ENCODE results near the gene OOEP.
"Not testable (repeated sequence)": the region's sequence is repeated elsewhere in the genome, so short reads cannot be mapped to it uniquely, and the experiment has no call there.

Gene OOEP

GRCh38 chr6:73369563-73369962, at the start of gene OOEP:
Gene OOEP, minus strand, starts transcription at chr6:73369897. Its CDS starts 105 bp downstream, at chr6:73369792.
- Histone ChIP-seq H3K4me3 (ENCODE audit: low read depth, low read length) (no peak within 1 kb of the TSS), H3K9ac (ENCODE audit: low read depth, low read length) (no peak within 1 kb of the TSS), H3K4me1 (ENCODE audit: control insufficient read depth, insufficient read depth, low read length) (no peaks in the 10 kb centered on the region), H3K9me3 (ENCODE audit: control insufficient read depth, insufficient read depth, low read length) (no peaks in the 10 kb centered on the region), H3K36me3 (ENCODE audit: control insufficient read depth, insufficient read depth, low read length) (no peaks in the 10 kb centered on the region), H3K27me3 (ENCODE audit: control insufficient read depth, insufficient read depth, low read length) (no peaks in the 10 kb centered on the region)

DNA sequence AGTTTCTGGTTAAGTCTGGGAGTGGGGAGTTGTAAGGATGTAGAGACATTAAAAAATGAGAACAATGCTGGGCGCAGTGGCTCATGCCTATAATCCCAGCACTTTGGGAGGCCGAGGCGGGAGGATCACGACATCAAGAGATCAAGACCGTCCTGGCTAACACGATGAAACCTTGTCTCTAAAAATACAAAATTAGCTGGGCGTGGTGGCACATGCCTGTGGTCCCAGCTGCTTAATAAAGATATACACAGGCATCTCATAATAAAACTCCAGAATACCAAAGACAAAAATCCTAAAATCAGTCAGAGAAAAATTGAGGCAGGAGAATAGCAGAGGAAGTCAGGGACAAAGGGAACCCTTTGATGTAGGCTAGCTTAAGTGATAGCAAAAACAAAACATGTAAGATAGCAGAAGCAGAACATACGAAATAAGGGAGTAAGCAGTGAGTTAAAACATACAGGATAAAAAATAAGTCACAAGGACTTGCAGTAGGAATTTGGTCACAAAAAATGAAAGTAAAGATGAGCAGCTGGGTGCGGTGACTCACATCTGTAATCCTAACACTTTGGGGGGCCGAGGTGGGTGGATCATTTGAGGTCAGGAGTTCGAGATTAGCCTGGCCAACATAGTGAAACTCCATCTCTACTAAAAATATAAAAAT, 48.5 kb upstream of the OOEP start:
- no peaks in the 10 kb centered on the region for H3K27me3 ChIP-seq (ENCODE audit: control insufficient read depth, insufficient read depth, low read length)
- H3K9me3 ChIP-seq (ENCODE audit: control insufficient read depth, insufficient read depth, low read length): no peaks in the 10 kb centered on the region
- no peaks in the 10 kb centered on the region for H3K4me1 ChIP-seq (ENCODE audit: control insufficient read depth, insufficient read depth, low read length)
- H3K4me3 ChIP-seq (ENCODE audit: low read depth, low read length): no peak overlapping the region
- no peak overlapping the region for H3K9ac ChIP-seq (ENCODE audit: low read depth, low read length)
- peaks cover 2% of the 10 kb centered on the region for H3K36me3 ChIP-seq (ENCODE audit: control insufficient read depth, insufficient read depth, low read length)

DNA sequence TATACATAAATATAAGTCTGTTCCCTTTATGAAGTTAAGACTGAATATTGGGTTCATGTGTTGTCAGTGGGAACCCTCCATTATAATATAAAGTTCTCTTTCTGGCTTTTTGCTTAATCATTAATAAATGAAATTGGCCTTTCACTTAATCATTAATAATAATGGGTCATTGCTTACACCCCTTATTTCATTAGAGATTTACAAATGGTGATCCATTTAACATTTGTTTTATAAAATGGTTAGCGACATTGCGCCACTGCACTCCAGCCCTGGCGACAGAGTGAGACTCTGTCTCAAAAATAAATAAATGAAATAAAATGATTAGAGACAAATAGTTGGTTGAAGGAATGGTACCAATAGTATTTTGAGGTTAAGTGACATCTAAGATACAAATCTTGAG, 43.4 kb upstream of the OOEP start:
- Histone ChIP-seq H3K9me3 (ENCODE audit: control insufficient read depth, insufficient read depth, low read length) (no peaks in the 10 kb centered on the region), H3K36me3 (ENCODE audit: control insufficient read depth, insufficient read depth, low read length) (no peaks in the 10 kb centered on the region), H3K4me1 (ENCODE audit: control insufficient read depth, insufficient read depth, low read length) (no peaks in the 10 kb centered on the region), H3K9ac (ENCODE audit: low read depth, low read length) (no peak overlapping the region), H3K4me3 (ENCODE audit: low read depth, low read length) (no peak overlapping the region), H3K27me3 (ENCODE audit: control insufficient read depth, insufficient read depth, low read length) (no peaks in the 10 kb centered on the region)

DNA sequence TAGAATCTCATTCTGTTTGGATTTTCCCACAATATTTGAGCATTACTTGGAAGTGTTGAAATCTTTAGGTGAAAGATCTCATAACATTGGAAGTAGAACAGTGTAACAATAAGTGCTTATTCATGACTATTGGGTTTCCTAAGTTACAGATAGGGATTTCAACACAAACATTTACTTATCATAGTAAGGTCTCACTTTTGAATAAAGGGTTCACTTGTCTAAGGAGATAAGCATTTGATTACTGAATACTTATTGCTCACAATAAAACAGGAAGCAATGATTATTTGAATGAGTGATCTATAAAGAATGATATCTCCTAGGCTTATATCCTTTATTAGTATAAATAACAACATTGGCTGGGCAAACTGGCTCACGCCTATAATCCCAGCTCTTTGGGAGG, 39.7 kb upstream of the OOEP start:
- Histone ChIP-seq H3K4me1 (ENCODE audit: control insufficient read depth, insufficient read depth, low read length) (no peaks in the 10 kb centered on the region), H3K27me3 (ENCODE audit: control insufficient read depth, insufficient read depth, low read length) (no peaks in the 10 kb centered on the region), H3K9me3 (ENCODE audit: control insufficient read depth, insufficient read depth, low read length) (no peaks in the 10 kb centered on the region), H3K4me3 (ENCODE audit: low read depth, low read length) (no peak overlapping the region), H3K36me3 (ENCODE audit: control insufficient read depth, insufficient read depth, low read length) (no peaks in the 10 kb centered on the region), H3K9ac (ENCODE audit: low read depth, low read length) (no peak overlapping the region)

- Histone ChIP-seq H3K4me1 (ENCODE audit: control insufficient read depth, insufficient read depth, low read length) (no peaks in the 10 kb centered on the region), H3K9ac (ENCODE audit: low read depth, low read length) (no peak overlapping the region), H3K9me3 (ENCODE audit: control insufficient read depth, insufficient read depth, low read length) (no peaks in the 10 kb centered on the region), H3K27me3 (ENCODE audit: control insufficient read depth, insufficient read depth, low read length) (no peaks in the 10 kb centered on the region), H3K36me3 (ENCODE audit: control insufficient read depth, insufficient read depth, low read length) (no peaks in the 10 kb centered on the region), H3K4me3 (ENCODE audit: low read depth, low read length) (no peak overlapping the region)
Measured at GRCh38 chr6:73400656-73401055, 31.0 kb upstream of the OOEP start.

DNA sequence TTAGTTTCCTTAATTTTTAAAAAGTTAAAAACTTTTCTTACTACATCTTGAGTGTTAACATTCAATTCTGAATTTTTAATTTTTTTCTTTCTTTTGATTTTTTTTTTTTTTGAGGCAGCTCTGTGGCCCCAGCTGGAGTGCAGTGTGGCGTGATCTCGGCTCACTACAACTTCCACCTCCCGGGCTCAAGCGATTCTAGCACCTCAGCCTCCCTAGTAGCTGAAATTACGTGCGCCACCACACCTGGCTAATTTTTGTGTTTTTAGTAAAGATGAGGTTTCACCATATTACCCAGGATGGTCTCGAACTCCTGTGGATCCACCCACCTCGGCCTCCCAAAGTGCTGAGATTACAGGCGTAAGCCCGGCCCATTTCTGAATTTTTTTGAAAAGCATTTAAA, 26.2 kb upstream of the OOEP start:
- H3K27me3 ChIP-seq (ENCODE audit: control insufficient read depth, insufficient read depth, low read length): no peaks in the 10 kb centered on the region
- no peaks in the 10 kb centered on the region for H3K9me3 ChIP-seq (ENCODE audit: control insufficient read depth, insufficient read depth, low read length)
- no peaks in the 10 kb centered on the region for H3K4me1 ChIP-seq (ENCODE audit: control insufficient read depth, insufficient read depth, low read length)
- H3K9ac ChIP-seq (ENCODE audit: low read depth, low read length): no peak overlapping the region
- no peaks in the 10 kb centered on the region for H3K36me3 ChIP-seq (ENCODE audit: control insufficient read depth, insufficient read depth, low read length)
- no peak overlapping the region for H3K4me3 ChIP-seq (ENCODE audit: low read depth, low read length)

DNA sequence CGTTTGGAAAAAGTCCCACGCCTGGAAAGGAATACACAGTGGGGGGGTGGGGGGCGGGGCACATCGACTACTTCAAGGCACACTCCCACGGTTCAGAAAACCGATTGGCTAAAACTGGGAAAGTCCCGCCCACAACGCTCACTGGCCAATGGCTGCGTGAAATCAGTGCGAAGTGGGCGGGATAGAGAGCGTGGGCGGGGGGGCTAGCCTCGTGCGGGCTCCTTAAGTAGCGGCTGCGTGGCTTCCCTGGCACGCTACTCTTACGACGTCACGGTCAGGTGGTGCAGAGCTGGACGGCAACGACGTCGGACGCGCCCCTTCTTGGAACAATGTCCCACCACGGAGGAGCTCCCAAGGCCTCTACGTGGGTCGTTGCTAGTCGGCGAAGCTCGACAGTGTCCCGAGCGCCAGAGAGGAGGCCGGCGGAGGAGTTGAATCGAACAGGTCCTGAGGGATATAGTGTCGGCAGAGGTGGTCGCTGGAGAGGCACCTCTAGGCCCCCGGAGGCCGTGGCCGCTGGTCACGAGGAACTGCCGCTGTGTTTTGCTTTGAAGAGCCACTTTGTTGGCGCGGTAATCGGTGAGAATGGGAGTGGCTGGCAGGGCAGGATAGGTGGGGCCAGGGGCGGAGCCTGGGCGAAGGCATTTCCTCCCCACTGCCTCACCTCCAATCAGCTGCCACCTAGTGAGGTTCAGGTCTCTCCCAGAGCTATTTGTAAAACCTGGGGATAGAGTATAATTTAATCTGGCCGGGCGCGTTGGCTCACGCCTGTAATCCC, 25.1 kb upstream of the OOEP start, which contains the start of gene DDX43:
Gene DDX43, plus strand, starts transcription at position 252 of the 778 bp plus-strand sequence. Its CDS starts 78 bp downstream, at position 330.
- H3K36me3 ChIP-seq (ENCODE audit: control insufficient read depth, insufficient read depth, low read length): no peaks in the 10 kb centered on the region
- H3K9me3 ChIP-seq (ENCODE audit: control insufficient read depth, insufficient read depth, low read length): no peaks in the 10 kb centered on the region
- H3K4me1 ChIP-seq (ENCODE audit: control insufficient read depth, insufficient read depth, low read length): peaks cover 4% of the 10 kb centered on the region
- H3K27me3 ChIP-seq (ENCODE audit: control insufficient read depth, insufficient read depth, low read length): no peaks in the 10 kb centered on the region
- H3K4me3 ChIP-seq (ENCODE audit: low read depth, low read length): no peak within 1 kb of the TSS
- no peak within 1 kb of the TSS for H3K9ac ChIP-seq (ENCODE audit: low read depth, low read length)

- H3K9ac ChIP-seq (ENCODE audit: low read depth, low read length): no peak overlapping the region
- no peaks in the 10 kb centered on the region for H3K9me3 ChIP-seq (ENCODE audit: control insufficient read depth, insufficient read depth, low read length)
- H3K4me1 ChIP-seq (ENCODE audit: control insufficient read depth, insufficient read depth, low read length): peaks cover 7% of the 10 kb centered on the region
- H3K4me3 ChIP-seq (ENCODE audit: low read depth, low read length): no peak overlapping the region
- no peaks in the 10 kb centered on the region for H3K36me3 ChIP-seq (ENCODE audit: control insufficient read depth, insufficient read depth, low read length)
- no peaks in the 10 kb centered on the region for H3K27me3 ChIP-seq (ENCODE audit: control insufficient read depth, insufficient read depth, low read length)
Measured at GRCh38 chr6:73393278-73393677, 23.6 kb upstream of the OOEP start.

GRCh38 chr6:73392188-73392587, 22.5 kb upstream of the OOEP start:
- not testable (repeated sequence) for H3K4me3 ChIP-seq (ENCODE audit: low read depth, low read length); H3K9me3 ChIP-seq (ENCODE audit: control insufficient read depth, insufficient read depth, low read length); H3K27me3 ChIP-seq (ENCODE audit: control insufficient read depth, insufficient read depth, low read length); H3K4me1 ChIP-seq (ENCODE audit: control insufficient read depth, insufficient read depth, low read length); H3K36me3 ChIP-seq (ENCODE audit: control insufficient read depth, insufficient read depth, low read length); H3K9ac ChIP-seq (ENCODE audit: low read depth, low read length)

- Histone ChIP-seq H3K4me3 (ENCODE audit: low read depth, low read length) (no peak overlapping the region), H3K9ac (ENCODE audit: low read depth, low read length) (no peak overlapping the region), H3K9me3 (ENCODE audit: control insufficient read depth, insufficient read depth, low read length) (no peaks in the 10 kb centered on the region), H3K36me3 (ENCODE audit: control insufficient read depth, insufficient read depth, low read length) (no peaks in the 10 kb centered on the region), H3K4me1 (ENCODE audit: control insufficient read depth, insufficient read depth, low read length) (peaks cover 9% of the 10 kb centered on the region), H3K27me3 (ENCODE audit: control insufficient read depth, insufficient read depth, low read length) (no peaks in the 10 kb centered on the region)
Measured at GRCh38 chr6:73391675-73392074, 22.0 kb upstream of the OOEP start.

GRCh38 chr6:73389854-73390253, 20.2 kb upstream of the OOEP start:
- H3K36me3 ChIP-seq (ENCODE audit: control insufficient read depth, insufficient read depth, low read length): no peaks in the 10 kb centered on the region
- H3K4me1 ChIP-seq (ENCODE audit: control insufficient read depth, insufficient read depth, low read length): peaks cover 9% of the 10 kb centered on the region
- no peaks in the 10 kb centered on the region for H3K9me3 ChIP-seq (ENCODE audit: control insufficient read depth, insufficient read depth, low read length)
- H3K27me3 ChIP-seq (ENCODE audit: control insufficient read depth, insufficient read depth, low read length): no peaks in the 10 kb centered on the region
- no peak overlapping the region for H3K9ac ChIP-seq (ENCODE audit: low read depth, low read length)
- H3K4me3 ChIP-seq (ENCODE audit: low read depth, low read length): no peak overlapping the region

Data from iPS-15b (cell line).